DMS53 (cell line): ENCODE results near the gene TMEM259.

Experiments
- DNase-seq: peaks from one replicate; lab custom pipeline; 2025; lab: John Stamatoyannopoulos, UW

TMEM259 gene

GRCh38 chr19:1004204-1004802 is 16.6 kb downstream of the TMEM259 start:
- DNase-seq, result no peak

- no peak for DNase-seq
These were observed 17.6 kb downstream of the TMEM259 start for GRCh38 chr19:1003283-1003682.

GRCh38 chr19:1002600-1002999 is 18.3 kb downstream of the TMEM259 start:
- DNase-seq, result no peak

GRCh38 chr19:1001538-1002166 is 19.3 kb downstream of the TMEM259 start:
- peak; percentile 50 for DNase-seq

GRCh38 chr19:1000591-1001537 is 20.1 kb downstream of the TMEM259 start:
- no peak for DNase-seq

- peak; percentile 75 for DNase-seq
These were observed 20.8 kb downstream of the TMEM259 start, which contains the start of gene GRIN3B for GRCh38 chr19:1000095-1000494. TSS of gene GRIN3B (plus strand) at chr19:1000419. CDS start at chr19:1000438, 19 bp downstream.

- no peak for DNase-seq
These were observed 21.6 kb downstream of the TMEM259 start for GRCh38 chr19:999379-999719.

GRCh38 chr19:998064-998463 is 22.9 kb downstream of the TMEM259 start:
- peak; percentile 22 for DNase-seq

- DNase-seq, result peak; percentile 72
These were observed 24.7 kb downstream of the TMEM259 start for GRCh38 chr19:996051-996838.

GRCh38 chr19:995051-995827 is 25.7 kb downstream of the TMEM259 start:
- peak; percentile 84 for DNase-seq

- DNase-seq, result no peak
These were observed 26.4 kb downstream of the TMEM259 start for GRCh38 chr19:994516-994915.

GRCh38 chr19:993831-994393 is 27.0 kb downstream of the TMEM259 start:
- no peak for DNase-seq

GRCh38 chr19:993361-993830 is 27.5 kb downstream of the TMEM259 start:
- DNase-seq, result no peak

GRCh38 chr19:992670-993055 is 28.3 kb downstream of the TMEM259 start:
- no peak for DNase-seq

- DNase-seq, result no peak
These were observed 28.8 kb downstream of the TMEM259 start for GRCh38 chr19:991932-992669.

- DNase-seq, result peak; percentile 67
These were observed 29.6 kb downstream of the TMEM259 start for GRCh38 chr19:991174-991931.

- no peak for DNase-seq
These were observed 30.2 kb downstream of the TMEM259 start for GRCh38 chr19:990746-991145.

GRCh38 chr19:990119-990571 is 30.8 kb downstream of the TMEM259 start:
- no peak for DNase-seq

- DNase-seq, result peak; percentile 30
These were observed 31.4 kb downstream of the TMEM259 start for GRCh38 chr19:989381-990081.
